ENCODE measurements around the gene PIPOX.

The PIPOX gene

GRCh38 chr17:29076722-29077121 lies 33.8 kb downstream of the PIPOX start:
- Histone ChIP-seq H3K27ac (replicated peaks) (no peak overlapping the region), H3K27me3 (ENCODE audit: insufficient read depth, poor library complexity, severe bottlenecking) (no peaks in the 10 kb centered on the region), H3K4me3 (replicated peaks; ENCODE audit: insufficient read depth, low read length) (no peak overlapping the region)
- TF ChIP-seq SPI1 (IDR thresholded peaks at IDR 0.05; ENCODE audit: borderline replicate concordance, low read depth), result no peak
- TF ChIP-seq GABPA (IDR thresholded peaks at IDR 0.05; ENCODE audit: low read depth), result no peak
- no peak for TF ChIP-seq POLR2AphosphoS5 (IDR thresholded peaks at IDR 0.05; ENCODE audit: low read depth)
- no peak for TF ChIP-seq CTCF (IDR thresholded peaks at IDR 0.05; ENCODE audit: insufficient read depth, low read length)
- no peak for TF ChIP-seq REST (IDR thresholded peaks at IDR 0.05; ENCODE audit: insufficient replicate concordance, low read depth)
- DNase-seq (ENCODE audit: low read depth in 1 of 2, low spot score in 1 of 2), result no peak

GRCh38 chr17:29077320-29077719 lies 34.4 kb downstream of the PIPOX start:
- Histone ChIP-seq H3K4me3 (replicated peaks; ENCODE audit: insufficient read depth, low read length) (no peak overlapping the region), H3K27ac (replicated peaks) (no peak overlapping the region), H3K27me3 (ENCODE audit: insufficient read depth, poor library complexity, severe bottlenecking) (no peaks in the 10 kb centered on the region)
- no peak for DNase-seq (ENCODE audit: low read depth in 1 of 2, low spot score in 1 of 2)
- TF ChIP-seq SPI1 (IDR thresholded peaks at IDR 0.05; ENCODE audit: borderline replicate concordance, low read depth) (peak; percentile 40; the same call in 1 of the 2 replicates), CTCF (IDR thresholded peaks at IDR 0.05; ENCODE audit: insufficient read depth, low read length) (no peak)

- 0 out of 2 replicates have a peak, but pooled peaks have one; percentile 16 for TF ChIP-seq POLR2AphosphoS5 (IDR thresholded peaks at IDR 0.05; ENCODE audit: low read depth)
- no peak for TF ChIP-seq GABPA (IDR thresholded peaks at IDR 0.05; ENCODE audit: low read depth)
- H3K4me3 ChIP-seq (replicated peaks; ENCODE audit: insufficient read depth, low read length), result no peak overlapping the region
- H3K27me3 ChIP-seq (ENCODE audit: insufficient read depth, poor library complexity, severe bottlenecking), result no peaks in the 10 kb centered on the region
- no peak overlapping the region for H3K27ac ChIP-seq (replicated peaks)
- peak; percentile 13 to 15 for DNase-seq (ENCODE audit: low read depth in 1 of 2, low spot score in 1 of 2)
Observed at GRCh38 chr17:29078183-29079045, 35.5 kb downstream of the PIPOX start.

- Histone ChIP-seq H3K27ac (replicated peaks) (no peak overlapping the region), H3K4me3 (replicated peaks; ENCODE audit: insufficient read depth, low read length) (no peak overlapping the region), H3K27me3 (ENCODE audit: insufficient read depth, poor library complexity, severe bottlenecking) (no peaks in the 10 kb centered on the region)
- no peak for DNase-seq (ENCODE audit: low read depth in 1 of 2, low spot score in 1 of 2)
- TF ChIP-seq POLR2AphosphoS5 (IDR thresholded peaks at IDR 0.05; ENCODE audit: low read depth) (no peak), GABPA (IDR thresholded peaks at IDR 0.05; ENCODE audit: low read depth) (no peak)
Observed at GRCh38 chr17:29079433-29079832, 36.5 kb downstream of the PIPOX start.

- no peak overlapping the region for H3K4me3 ChIP-seq (replicated peaks; ENCODE audit: insufficient read depth, low read length)
- no peak overlapping the region for H3K27ac ChIP-seq (replicated peaks)
- DNase-seq (ENCODE audit: low read depth in 1 of 2, low spot score in 1 of 2), result no peak
- TF ChIP-seq SPI1 (IDR thresholded peaks at IDR 0.05; ENCODE audit: borderline replicate concordance, low read depth) (no peak), REST (IDR thresholded peaks at IDR 0.05; ENCODE audit: insufficient replicate concordance, low read depth) (no peak), CTCF (IDR thresholded peaks at IDR 0.05; ENCODE audit: insufficient read depth, low read length) (no peak), GABPA (IDR thresholded peaks at IDR 0.05; ENCODE audit: low read depth) (no peak), POLR2AphosphoS5 (IDR thresholded peaks at IDR 0.05; ENCODE audit: low read depth) (no peak)
- no peaks in the 10 kb centered on the region for H3K27me3 ChIP-seq (ENCODE audit: insufficient read depth, poor library complexity, severe bottlenecking)
Observed at GRCh38 chr17:29079887-29080286, 36.9 kb downstream of the PIPOX start.

Measured in HL-60 (cell line).